ENCODE results near the gene HGS. TPM values are rescaled to one million over a fixed set of nuclear protein-coding genes. Genes with fewer than 3 reads are reported as not detected.

HGS gene
- total and polyA plus RNA-seq, 2 of the 8 experiments (the other 6 are each of a cell fraction or from before 2014, with no cell fraction given) = 80.8 to 99.7 TPM

DNA sequence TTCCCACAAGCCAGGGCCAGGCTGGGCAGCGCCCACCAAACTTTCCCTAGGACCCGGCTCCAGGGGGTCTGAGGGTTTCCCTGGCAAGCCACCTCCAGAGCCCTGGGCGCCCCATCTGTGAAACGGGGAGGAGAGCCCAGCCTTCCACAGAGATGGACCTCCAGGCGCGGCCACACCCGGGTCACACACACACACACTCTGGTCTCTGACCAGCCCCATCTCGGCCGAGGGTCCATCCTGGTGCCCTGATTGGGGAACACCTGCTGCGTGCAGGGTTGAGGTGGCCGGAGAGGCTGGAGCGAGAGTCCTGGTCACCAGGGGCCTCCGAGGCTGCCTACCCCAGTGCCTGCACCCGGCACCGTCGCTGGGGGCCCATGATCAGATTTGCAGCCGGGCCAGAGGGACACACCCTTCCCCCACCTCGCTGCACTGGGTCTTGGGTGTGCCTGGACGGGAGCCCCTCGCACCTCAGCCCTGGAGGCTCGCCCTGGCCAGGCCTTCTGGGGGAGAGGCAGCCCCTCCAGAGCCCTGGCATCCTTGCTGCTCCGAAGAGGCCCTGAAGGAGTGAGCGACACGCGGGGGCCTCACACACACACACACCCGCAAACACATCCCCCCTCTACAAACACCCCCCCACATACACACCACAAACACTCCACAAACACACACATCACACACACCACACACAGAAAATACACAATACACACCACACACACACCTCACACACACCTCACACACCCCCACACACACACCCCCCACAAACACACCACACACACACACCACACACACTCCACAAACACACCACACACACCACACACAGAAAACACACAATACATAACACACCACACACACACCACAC, 58.0 kb downstream of the HGS start:
- Histone ChIP-seq H4K20me1 (replicated peaks in 1 of 2; ENCODE audit: control insufficient read depth in 1 of 2, insufficient read depth in 2 of 2, low read length in 2 of 2) (peaks cover 0 to 3% of the 10 kb centered on the region in 2 experiments), H3K27ac (ENCODE audit: low read depth, low read length) (no peak overlapping the region), H3K23ac (ENCODE audit: insufficient read length) (no peak overlapping the region), H3K4ac (replicated peaks; ENCODE audit: insufficient read length, low read depth, low read length) (no peak overlapping the region), H2AK5ac (ENCODE audit: low read depth, low read length) (no peak overlapping the region), H3K18ac (ENCODE audit: extremely low read depth, low read length) (no peak overlapping the region), H3K79me2 (ENCODE audit: control insufficient read depth in 1 of 2, insufficient read depth in 2 of 2, low read length in 2 of 2) (no peaks in the 10 kb centered on the region), H2AFZ (ENCODE audit: low read length) (no peak overlapping the region), H2BK20ac (ENCODE audit: low read length) (no peak overlapping the region), H3K23me2 (ENCODE audit: low read depth, low read length) (peaks cover 4% of the 10 kb centered on the region; the same call in 1 of the 2 replicates), H3K4me3 (ENCODE audit: extremely low read depth in 1 of 4, insufficient read depth in 2 of 4, low read depth in 3 of 4, low read length in 4 of 4) (no peak overlapping the region), H2BK120ac (replicated peaks; ENCODE audit: low read depth, low read length) (no peak overlapping the region), H4K8ac (ENCODE audit: extremely low read depth, insufficient read depth, low read length) (peak overlapping the region; percentile 57), H3K4me2 (ENCODE audit: insufficient read depth in 1 of 2, low read depth in 2 of 2, low read length in 2 of 2) (no peak overlapping the region), H3K36me3 (ENCODE audit: control insufficient read depth in 2 of 4, insufficient read depth in 4 of 4, low read length in 3 of 4) (no peaks in the 10 kb centered on the region), H3K56ac (replicated peaks; ENCODE audit: insufficient read length, low read depth, low read length) (peak overlapping the region; percentile 100), H2BK15ac (ENCODE audit: low read length) (0 out of 2 replicates have a peak overlapping the region, but pooled peaks have one; percentile 36), H3K4me1 (replicated peaks in 1 of 4; ENCODE audit: control insufficient read depth in 3 of 4, insufficient read depth in 4 of 4, low read length in 3 of 4) (0 out of 7 replicates have a peak, but pooled peaks cover 0 to 2% (median 0%) of the 10 kb centered on the region in 4 experiments), H2BK5ac (ENCODE audit: low read depth, low read length) (no peak overlapping the region), H2BK12ac (ENCODE audit: low read depth, low read length) (no peak overlapping the region), H3K9me3 (ENCODE audit: insufficient read depth in 2 of 2, low read depth in 1 of 2, low read length in 1 of 2) (no peaks in the 10 kb centered on the region), H3K9ac (replicated peaks in 1 of 4; ENCODE audit: extremely low read depth in 1 of 4, low read depth in 3 of 4, low read length in 3 of 4) (no peak overlapping the region), H3K79me1 (ENCODE audit: low read depth, low read length) (no peaks in the 10 kb centered on the region), H3K27me3 (replicated peaks in 1 of 4; ENCODE audit: control insufficient read depth in 3 of 4, extremely low read depth in 1 of 4, insufficient read depth in 3 of 4, low read length in 3 of 4) (0 out of 7 replicates have a peak, but pooled peaks cover 0 to 2% (median 0%) of the 10 kb centered on the region in 4 experiments), H4K5ac (ENCODE audit: insufficient read length, low read depth, low read length) (no peak overlapping the region), H3K14ac (ENCODE audit: insufficient read length) (no peak overlapping the region), H4K91ac (replicated peaks; ENCODE audit: insufficient read length, low read length) (no peak overlapping the region)
- 85% methylated on average over 20 of the region's 26 CpGs; no CpG with 5 or more reads in 1 of the 2 experiments for WGBS, 2 experiments (ENCODE audit: extremely low coverage in 1 of 2, insufficient coverage in 1 of 2, insufficient read length in 1 of 2, insufficient replicate concordance in 2 of 2, low coverage in 1 of 2, low lambda C conversion rate in 2 of 2, missing lambda C conversion rate in 1 of 2)
- ChIA-PET CTCF (ENCODE audit: partially characterized antibody) (no interaction called here), POLR2A (ENCODE audit: partially characterized antibody) (interaction anchor here (1.0 to 1.1 kb wide), 2 partner anchors 53 to 91 kb away, joined by 3 to 6 read pairs; partner anchors contain the start of gene MCRIP1)
- no peak for FAIRE-seq
- no peak for DNase-seq (ENCODE audit: low read depth in 1 of 2, low spot score in 2 of 2)
- TF ChIP-seq TAF7 (optimal IDR thresholded peaks at IDR 0.05; ENCODE audit: borderline replicate concordance, low read depth, low read length) = no peak
- TF ChIP-seq TCF12 (IDR thresholded peaks at IDR 0.05; ENCODE audit: low read depth, low read length) = no peak

Measured in H1 (cell line).